Neural crest cell (in vitro differentiated cells): ENCODE measurements around the gene OR2A42. TPM values are rescaled to one million over a fixed set of nuclear protein-coding genes. Genes with fewer than 3 reads are reported as not detected.
"Not testable (repeated sequence)": the region's sequence is repeated elsewhere in the genome, so short reads cannot be mapped to it uniquely, and the experiment has no call there.

Source experiments
- DNase-seq: peaks from one replicate; pipeline ENCODE4 v3.0.0; 2021; ENCODE audit warnings: low read depth, mixed read lengths, low spot score
- H3K27ac Mint-ChIP-seq: one replicate; pipeline ENCODE4 v1.8.0; 2021; ENCODE audit warnings: mild to moderate bottlenecking, mixed read lengths; ENCODE audit not compliant: unreplicated experiment
- H3K27me3 Mint-ChIP-seq: 2 replicates; pipeline ENCODE4 v1.8.0; 2021; ENCODE audit warnings: low read depth, mild to moderate bottlenecking, mixed read lengths
- H3K36me3 Mint-ChIP-seq: 2 replicates; pipeline ENCODE4 v1.8.0; 2021; ENCODE audit warnings: low read depth, mild to moderate bottlenecking, mixed read lengths
- H3K4me1 Mint-ChIP-seq: 2 replicates; pipeline ENCODE4 v1.8.0; 2021; ENCODE audit warnings: mixed read lengths
- H3K4me3 Mint-ChIP-seq: one replicate; pipeline ENCODE4 v1.8.0; 2021; ENCODE audit warnings: mild to moderate bottlenecking, mixed read lengths
- H3K9me3 Mint-ChIP-seq: 2 replicates; pipeline ENCODE4 v1.8.0; 2021; ENCODE audit warnings: mixed read lengths
- CTCF ChIP-seq: fragments of 200-600 bp; sonication (generic); conservative IDR thresholded peaks from 2 replicates; pipeline ENCODE4 v1.5.0; 2021; ENCODE audit warnings: antibody characterized with exemption, mild to moderate bottlenecking
- total RNA-seq: library from RNA; stranded (reverse); gene quantifications from 2 replicates; pipeline ENCODE4 v1.2.1, GENCODE V29; 2021

OR2A42 gene
- total RNA-seq, 1 donor from 2014 or later, result not detected

- not testable (repeated sequence) for H3K4me3 Mint-ChIP-seq
Observed at GRCh38 chr7:144179165-144179479, 60.3 kb downstream of the OR2A42 start.

GRCh38 chr7:144178380-144179164 is 60.8 kb downstream of the OR2A42 start:
- H3K36me3 Mint-ChIP-seq, H3K9me3 Mint-ChIP-seq: not testable (repeated sequence)

More at GRCh38 chr7:144179165-144179479, 60.3 kb downstream of the OR2A42 start:
- DNase-seq, H3K27me3 Mint-ChIP-seq, H3K9me3 Mint-ChIP-seq, H3K27ac Mint-ChIP-seq, H3K4me1 Mint-ChIP-seq, H3K36me3 Mint-ChIP-seq: not testable (repeated sequence)

More at GRCh38 chr7:144178380-144179164, 60.8 kb downstream of the OR2A42 start:
- not testable (repeated sequence) for H3K4me3 Mint-ChIP-seq, H3K27ac Mint-ChIP-seq, H3K4me1 Mint-ChIP-seq, DNase-seq, H3K27me3 Mint-ChIP-seq
- peak; percentile 59 for TF ChIP-seq CTCF

Other genes starting within 250 kb of the OR2A42 start
- not detected in 2 replicates for gene OR6B1, start 239.3 kb downstream of the OR2A42 start, total RNA-seq
- not detected in 2 replicates for gene OR2A5, start 190.7 kb downstream of the OR2A42 start, total RNA-seq
- gene OR2A25, start 169.8 kb downstream of the OR2A42 start, total RNA-seq, result not detected in 2 replicates
- not detected in 2 replicates for gene OR2A12, start 153.3 kb downstream of the OR2A42 start, total RNA-seq
- not detected in 2 replicates for gene OR2A2, start 130.0 kb downstream of the OR2A42 start, total RNA-seq
- not detected in 2 replicates for gene OR2A14, start 116.4 kb downstream of the OR2A42 start, total RNA-seq
- 0.55 TPM in 1 of 2 replicates, not detected in the other for gene CTAGE4, start 56.1 kb downstream of the OR2A42 start, total RNA-seq
- gene ARHGEF35, start 43.8 kb downstream of the OR2A42 start, total RNA-seq, result 0.89 and 1.2 TPM in 2 replicates
- gene OR2A7, start 25.2 kb upstream of the OR2A42 start, total RNA-seq, result 0.33 and 0.41 TPM in 2 replicates
- 0.72 TPM in 1 of 2 replicates, not detected in the other for gene CTAGE8, start 29.7 kb upstream of the OR2A42 start, total RNA-seq
- 0.19 TPM in 1 of 2 replicates, not detected in the other for gene OR2A1, start 72.8 kb upstream of the OR2A42 start, total RNA-seq
- gene ARHGEF5, start 115.8 kb upstream of the OR2A42 start, total RNA-seq, result 2.4 and 2.7 TPM in 2 replicates
- not detected in 2 replicates for gene NOBOX, start 164.1 kb upstream of the OR2A42 start, total RNA-seq